BLaER1 (cell line): ENCODE results near the gene DDX10.

ENCODE experiments used
- H3K27ac ChIP-seq: shearing (Covaris generic); formaldehyde crosslinking; 2 replicates; pipeline ENCODE4 v1.8.1; 2022
- H3K27me3 ChIP-seq: shearing (Covaris generic); formaldehyde crosslinking; 2 replicates; pipeline ENCODE4 v1.8.1; 2022
- H3K36me3 ChIP-seq: shearing (Covaris generic); formaldehyde crosslinking; 2 replicates; pipeline ENCODE4 v1.8.1; 2022
- H3K4me1 ChIP-seq: shearing (Covaris generic); formaldehyde crosslinking; 2 replicates; pipeline ENCODE4 v1.8.1; 2022
- H3K4me2 ChIP-seq: shearing (Covaris generic); formaldehyde crosslinking; 2 replicates; pipeline ENCODE4 v1.8.1; 2022
- H3K4me3 ChIP-seq: shearing (Covaris generic); formaldehyde crosslinking; 2 replicates; pipeline ENCODE4 v1.8.1; 2022
- H3K9ac ChIP-seq: shearing (Covaris generic); formaldehyde crosslinking; 2 replicates; pipeline ENCODE4 v1.8.1; 2022
- H3K9me3 ChIP-seq: shearing (Covaris generic); formaldehyde crosslinking; 2 replicates; pipeline ENCODE4 v1.8.1; 2022
- H4K20me1 ChIP-seq: shearing (Covaris generic); formaldehyde crosslinking; 2 replicates; pipeline ENCODE4 v1.8.1; 2022
- Cebpa-rat ChIP-seq: shearing (Covaris generic); IDR thresholded peaks from 2 replicates; pipeline ENCODE4 v1.8.1; 2022

Gene DDX10

DNA sequence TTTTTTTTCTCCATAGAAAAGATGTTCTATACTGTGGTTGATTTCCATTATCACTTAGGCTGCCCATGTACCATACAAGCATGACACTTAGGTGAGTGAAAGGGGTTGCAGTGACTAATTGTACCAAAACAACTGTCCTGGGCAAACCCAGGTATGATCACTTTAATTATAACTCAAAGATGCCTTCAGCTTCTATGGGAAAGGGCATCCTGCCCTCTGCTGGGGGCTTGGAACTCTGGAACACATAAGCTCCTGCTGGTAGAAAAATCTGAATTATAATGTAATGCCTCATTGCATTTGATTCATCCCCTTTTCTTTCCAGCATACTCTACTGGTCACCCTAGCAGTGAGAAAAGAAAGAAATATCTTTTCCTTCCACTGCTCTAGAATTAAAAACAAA, 206.3 kb downstream of the DDX10 start:
- Histone ChIP-seq H3K9me3 (no peaks in the 10 kb centered on the region), H4K20me1 (0 out of 2 replicates have a peak, but pooled peaks cover 8% of the 10 kb centered on the region), H3K9ac (no peak overlapping the region), H3K36me3 (no peaks in the 10 kb centered on the region), H3K27me3 (no peaks in the 10 kb centered on the region), H3K27ac (no peak overlapping the region), H3K4me3 (no peak overlapping the region), H3K4me2 (no peak overlapping the region), H3K4me1 (no peaks in the 10 kb centered on the region)
- no peak for TF ChIP-seq Cebpa-rat

DNA sequence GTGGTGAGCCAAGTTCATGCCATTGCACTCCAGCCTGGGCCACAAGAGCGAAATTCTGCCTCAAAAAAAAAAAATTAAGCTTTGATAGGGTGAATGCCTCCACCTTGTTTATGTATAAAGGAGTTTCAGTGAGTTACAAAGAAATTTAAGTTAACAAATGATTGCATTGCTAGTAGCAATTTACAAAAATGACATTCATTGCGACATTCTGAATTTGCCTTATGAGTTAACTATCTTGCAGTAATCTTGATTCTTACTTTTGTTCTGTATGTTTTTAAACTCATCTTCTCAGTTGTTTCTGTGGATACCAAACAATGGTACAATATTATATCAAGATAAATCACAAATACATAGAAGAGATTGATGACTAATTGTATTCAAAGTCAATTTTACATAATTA, 207.0 kb downstream of the DDX10 start:
- no peak overlapping the region for H3K27ac ChIP-seq
- H3K4me3 ChIP-seq = no peak overlapping the region
- no peak overlapping the region for H3K9ac ChIP-seq
- H3K27me3 ChIP-seq = no peaks in the 10 kb centered on the region
- no peaks in the 10 kb centered on the region for H3K36me3 ChIP-seq
- H3K9me3 ChIP-seq = no peaks in the 10 kb centered on the region
- H3K4me2 ChIP-seq = no peak overlapping the region
- no peaks in the 10 kb centered on the region for H3K4me1 ChIP-seq
- TF ChIP-seq Cebpa-rat = no peak
- 0 out of 2 replicates have a peak, but pooled peaks cover 8% of the 10 kb centered on the region for H4K20me1 ChIP-seq

DNA sequence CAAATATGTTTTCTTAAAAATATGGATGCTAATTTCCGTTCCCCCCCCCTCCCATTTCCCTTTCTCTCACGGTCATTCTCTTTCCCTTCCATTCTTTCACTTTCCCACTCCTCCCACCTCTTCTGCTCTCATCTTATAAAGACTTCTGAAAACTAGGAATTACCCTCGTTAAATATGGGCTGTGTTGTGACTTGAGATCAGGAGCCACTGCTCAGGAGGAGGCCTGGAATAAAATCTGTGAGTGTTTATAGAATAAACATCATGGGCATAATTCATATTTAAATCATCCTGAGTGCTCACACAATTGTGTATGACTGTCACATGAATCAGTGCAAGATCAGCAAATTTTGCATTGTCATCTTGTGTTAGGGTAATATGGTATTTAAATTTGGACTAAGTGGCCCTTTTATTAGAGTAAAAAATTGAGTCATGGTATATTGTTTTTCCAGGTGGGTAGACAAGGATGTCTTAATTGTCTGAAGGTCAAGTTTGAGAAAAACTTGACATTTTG, 208.0 kb downstream of the DDX10 start:
- no peak overlapping the region for H3K4me2 ChIP-seq
- no peak for TF ChIP-seq Cebpa-rat
- no peak overlapping the region for H3K9ac ChIP-seq
- no peaks in the 10 kb centered on the region for H3K36me3 ChIP-seq
- H3K4me3 ChIP-seq = no peak overlapping the region
- H3K27ac ChIP-seq = no peak overlapping the region
- H4K20me1 ChIP-seq = 0 out of 2 replicates have a peak, but pooled peaks cover 8% of the 10 kb centered on the region
- no peaks in the 10 kb centered on the region for H3K9me3 ChIP-seq
- no peaks in the 10 kb centered on the region for H3K4me1 ChIP-seq
- H3K27me3 ChIP-seq = no peaks in the 10 kb centered on the region

DNA sequence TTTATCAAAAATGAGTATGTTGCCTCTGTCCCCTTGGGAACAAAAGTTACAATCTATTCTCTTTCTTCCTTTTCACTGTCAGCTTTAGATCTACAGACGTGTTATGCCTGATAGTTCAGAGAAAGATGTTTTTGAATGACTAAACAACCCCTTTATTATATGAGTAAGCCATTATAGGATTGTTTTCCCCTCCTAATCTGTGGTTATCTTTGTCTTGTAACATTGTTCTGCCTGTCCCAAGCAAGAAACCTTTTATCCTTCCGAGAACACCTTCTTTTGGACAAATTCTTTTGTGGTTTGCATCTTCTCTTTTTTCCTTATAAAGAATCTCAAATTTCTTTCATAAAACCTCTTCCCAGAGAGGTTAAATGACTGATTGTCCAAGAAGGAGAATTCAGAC, 208.4 kb downstream of the DDX10 start:
- no peak overlapping the region for H3K4me3 ChIP-seq
- H3K4me1 ChIP-seq = no peaks in the 10 kb centered on the region
- H3K27me3 ChIP-seq = no peaks in the 10 kb centered on the region
- 0 out of 2 replicates have a peak, but pooled peaks cover 8% of the 10 kb centered on the region for H4K20me1 ChIP-seq
- TF ChIP-seq Cebpa-rat = no peak
- H3K4me2 ChIP-seq = no peak overlapping the region
- no peaks in the 10 kb centered on the region for H3K36me3 ChIP-seq
- no peak overlapping the region for H3K27ac ChIP-seq
- H3K9ac ChIP-seq = no peak overlapping the region
- no peaks in the 10 kb centered on the region for H3K9me3 ChIP-seq

DNA sequence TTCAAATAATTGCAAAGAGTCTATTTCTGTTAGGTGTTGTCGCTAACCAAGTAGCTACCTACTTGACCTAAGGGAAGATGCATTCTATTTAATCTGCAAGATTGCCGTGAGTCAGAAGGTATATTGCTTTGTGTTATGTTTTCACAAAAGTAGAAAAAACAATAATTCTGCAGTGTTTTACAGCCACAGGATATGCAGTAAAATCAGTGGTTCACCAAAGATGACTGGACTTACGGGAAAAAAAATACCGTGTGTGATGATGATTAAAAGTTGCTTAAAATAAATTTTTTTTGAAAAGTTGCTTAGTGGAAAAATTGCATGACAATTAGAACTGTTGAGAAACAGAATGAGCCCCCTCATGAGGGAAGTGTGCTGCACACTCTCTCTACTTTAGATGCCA, 209.1 kb downstream of the DDX10 start:
- Histone ChIP-seq H3K36me3 (no peaks in the 10 kb centered on the region), H3K27me3 (no peaks in the 10 kb centered on the region), H3K4me2 (no peak overlapping the region), H3K4me3 (no peak overlapping the region), H3K4me1 (no peaks in the 10 kb centered on the region), H3K27ac (no peak overlapping the region), H4K20me1 (0 out of 2 replicates have a peak, but pooled peaks cover 8% of the 10 kb centered on the region), H3K9ac (no peak overlapping the region), H3K9me3 (no peaks in the 10 kb centered on the region)
- TF ChIP-seq Cebpa-rat = no peak

DNA sequence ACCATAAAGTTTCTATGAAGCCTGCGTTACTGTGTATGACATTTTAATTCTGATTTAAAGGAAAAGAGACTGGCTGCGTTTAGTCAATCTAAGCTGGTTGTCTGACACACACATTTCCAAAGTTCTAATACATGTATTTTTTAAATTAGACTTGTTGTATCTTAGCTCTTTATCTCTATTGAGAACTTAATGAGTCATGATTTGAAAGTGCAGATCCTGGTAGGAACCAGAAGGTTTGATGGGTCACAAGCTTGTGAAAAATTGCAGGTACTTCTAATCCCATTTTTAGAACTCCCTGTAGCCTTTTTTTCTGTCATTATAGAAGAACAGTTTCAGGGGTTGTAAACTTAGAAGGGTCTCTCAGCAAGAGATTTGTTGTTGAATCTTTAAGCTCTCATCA, 210.3 kb downstream of the DDX10 start:
- H3K27ac ChIP-seq = no peak overlapping the region
- H3K4me2 ChIP-seq = no peak overlapping the region
- no peak for TF ChIP-seq Cebpa-rat
- H3K4me3 ChIP-seq = no peak overlapping the region
- H3K9me3 ChIP-seq = no peaks in the 10 kb centered on the region
- H3K4me1 ChIP-seq = no peaks in the 10 kb centered on the region
- no peak overlapping the region for H3K9ac ChIP-seq
- H4K20me1 ChIP-seq = 0 out of 2 replicates have a peak, but pooled peaks cover 8% of the 10 kb centered on the region
- no peaks in the 10 kb centered on the region for H3K27me3 ChIP-seq
- H3K36me3 ChIP-seq = no peaks in the 10 kb centered on the region

DNA sequence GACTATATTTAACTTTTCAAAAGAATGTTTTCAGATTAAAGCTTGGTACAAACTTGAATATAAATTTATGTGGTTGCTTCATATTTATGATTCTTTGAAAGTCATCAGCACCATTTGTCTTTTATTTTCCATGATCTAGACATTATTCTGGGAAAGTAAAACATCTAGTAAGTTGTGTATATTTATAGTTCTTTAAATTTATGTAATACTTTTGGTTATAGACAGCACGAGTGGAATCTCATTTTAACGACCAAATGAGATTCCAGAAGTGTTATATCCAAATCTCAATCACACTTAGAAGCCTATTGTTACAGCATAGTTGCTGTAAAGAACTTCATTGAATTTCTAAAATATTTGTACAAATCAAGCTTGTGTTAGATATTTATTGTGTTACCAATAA, 212.3 kb downstream of the DDX10 start:
- H3K9ac ChIP-seq = no peak overlapping the region
- TF ChIP-seq Cebpa-rat = no peak

DNA sequence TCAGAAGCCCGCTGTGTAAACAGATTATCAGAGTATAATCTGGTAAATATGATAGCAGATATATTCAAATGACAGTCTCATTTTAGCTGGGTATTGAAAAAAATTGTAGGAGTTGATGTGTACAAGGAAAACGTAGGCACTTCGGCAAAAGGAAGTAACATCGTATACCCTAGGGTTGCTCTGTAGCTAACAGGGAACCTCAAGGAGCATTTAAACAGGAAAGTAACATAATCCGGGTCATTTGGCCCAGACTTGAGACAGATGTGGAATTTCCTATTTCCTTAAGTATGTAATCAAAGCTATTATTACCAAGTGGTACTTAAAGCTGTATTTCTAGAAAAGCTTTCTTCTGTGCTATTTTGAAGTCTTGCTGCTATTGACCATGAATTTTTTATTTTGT, 215.6 kb downstream of the DDX10 start:
- no peaks in the 10 kb centered on the region; the same call in 1 of the 2 replicates for H4K20me1 ChIP-seq
- no peaks in the 10 kb centered on the region for H3K9me3 ChIP-seq
- H3K27me3 ChIP-seq = no peaks in the 10 kb centered on the region
- H3K36me3 ChIP-seq = no peaks in the 10 kb centered on the region
- no peak overlapping the region for H3K4me3 ChIP-seq
- no peak overlapping the region for H3K4me2 ChIP-seq
- H3K4me1 ChIP-seq = no peaks in the 10 kb centered on the region
- no peak for TF ChIP-seq Cebpa-rat
- H3K27ac ChIP-seq = no peak overlapping the region
- H3K9ac ChIP-seq = no peak overlapping the region

More for the DNA sequence above, 212.3 kb downstream of the DDX10 start:
- Histone ChIP-seq H3K4me3 (no peak overlapping the region), H3K4me2 (no peak overlapping the region), H3K9me3 (no peaks in the 10 kb centered on the region), H3K36me3 (no peaks in the 10 kb centered on the region), H3K27me3 (no peaks in the 10 kb centered on the region), H4K20me1 (peaks cover 8% of the 10 kb centered on the region; the same call in 1 of the 2 replicates), H3K4me1 (no peaks in the 10 kb centered on the region), H3K27ac (no peak overlapping the region)

DNA sequence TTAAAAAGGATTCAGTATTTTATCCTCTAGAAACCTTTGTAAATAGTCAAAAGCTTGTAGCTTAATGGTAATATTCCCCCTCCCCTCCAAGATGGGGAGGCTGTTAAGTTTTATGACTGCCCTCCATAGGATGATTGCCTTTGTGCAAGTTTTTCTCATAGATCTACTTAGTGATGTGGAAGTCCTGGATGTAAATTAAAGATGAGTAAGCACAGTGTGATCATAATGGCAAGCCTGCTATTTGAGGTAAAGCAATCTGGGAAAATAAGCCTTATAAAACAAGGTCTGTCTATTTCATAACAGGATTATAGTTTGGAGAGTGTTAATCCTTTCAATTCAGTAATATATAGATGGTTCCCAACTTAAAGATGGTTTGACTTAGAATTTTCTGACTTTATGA, 216.3 kb downstream of the DDX10 start:
- Histone ChIP-seq H3K9me3 (no peaks in the 10 kb centered on the region), H3K4me2 (no peak overlapping the region), H3K4me3 (no peak overlapping the region), H3K27me3 (no peaks in the 10 kb centered on the region), H3K4me1 (no peaks in the 10 kb centered on the region), H3K27ac (no peak overlapping the region), H3K36me3 (no peaks in the 10 kb centered on the region), H4K20me1 (no peaks in the 10 kb centered on the region; the same call in 1 of the 2 replicates), H3K9ac (no peak overlapping the region)
- TF ChIP-seq Cebpa-rat = no peak

DNA sequence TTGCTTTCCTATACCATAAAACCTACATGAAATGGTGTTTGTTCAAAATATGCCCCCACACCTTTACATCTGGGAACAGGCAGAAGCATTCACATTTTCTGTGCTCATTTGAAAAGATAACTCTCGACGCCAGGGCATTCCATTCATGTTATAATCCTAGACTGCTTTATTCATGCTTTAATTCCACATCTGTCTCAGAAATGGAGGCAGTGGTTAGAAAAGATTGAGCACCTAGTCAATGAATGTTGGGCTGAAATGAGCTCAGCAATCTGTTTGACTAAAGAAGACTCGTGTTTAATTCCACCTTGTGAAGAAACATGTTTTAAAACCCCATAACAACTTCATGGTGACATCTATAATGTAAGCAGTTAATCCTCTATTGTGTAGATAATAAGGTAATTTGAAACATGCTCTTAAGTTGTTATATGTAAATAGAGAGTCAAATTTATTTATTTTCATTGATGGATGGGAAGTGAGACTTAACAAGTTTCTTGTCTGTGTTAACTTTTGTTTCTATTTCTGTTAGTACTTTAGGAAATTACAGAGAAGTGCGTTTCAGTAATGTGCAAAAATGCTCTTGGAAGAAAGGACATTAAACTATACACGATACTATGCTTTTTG, 217.5 kb downstream of the DDX10 start:
- no peak for TF ChIP-seq Cebpa-rat
- Histone ChIP-seq H3K4me3 (no peak overlapping the region), H3K9ac (no peak overlapping the region), H3K9me3 (no peaks in the 10 kb centered on the region), H3K4me1 (no peaks in the 10 kb centered on the region), H3K4me2 (no peak overlapping the region), H3K27ac (no peak overlapping the region), H4K20me1 (no peaks in the 10 kb centered on the region; the same call in 1 of the 2 replicates), H3K36me3 (no peaks in the 10 kb centered on the region), H3K27me3 (no peaks in the 10 kb centered on the region)
